GM18520 (cell line): Measurements from ENCODE around the gene RASGRF1.
"Not testable (repeated sequence)": the region's sequence is repeated elsewhere in the genome, so short reads cannot be mapped to it uniquely, and the experiment has no call there.

Experiments used
- ATAC-seq: cut with Tn5 transposase; IDR thresholded peaks from one replicate; pipeline ENCODE4 v1.9.1; 2021; ENCODE audit not compliant: unreplicated experiment

The RASGRF1 gene

GRCh38 chr15:78933187-78933822 lies 157.3 kb downstream of the RASGRF1 start:
- no peak for ATAC-seq

- ATAC-seq, result no peak
Measured at GRCh38 chr15:78932258-78932808, 158.2 kb downstream of the RASGRF1 start.

- ATAC-seq, result no peak
Measured at GRCh38 chr15:78931439-78932257, 158.9 kb downstream of the RASGRF1 start.

DNA sequence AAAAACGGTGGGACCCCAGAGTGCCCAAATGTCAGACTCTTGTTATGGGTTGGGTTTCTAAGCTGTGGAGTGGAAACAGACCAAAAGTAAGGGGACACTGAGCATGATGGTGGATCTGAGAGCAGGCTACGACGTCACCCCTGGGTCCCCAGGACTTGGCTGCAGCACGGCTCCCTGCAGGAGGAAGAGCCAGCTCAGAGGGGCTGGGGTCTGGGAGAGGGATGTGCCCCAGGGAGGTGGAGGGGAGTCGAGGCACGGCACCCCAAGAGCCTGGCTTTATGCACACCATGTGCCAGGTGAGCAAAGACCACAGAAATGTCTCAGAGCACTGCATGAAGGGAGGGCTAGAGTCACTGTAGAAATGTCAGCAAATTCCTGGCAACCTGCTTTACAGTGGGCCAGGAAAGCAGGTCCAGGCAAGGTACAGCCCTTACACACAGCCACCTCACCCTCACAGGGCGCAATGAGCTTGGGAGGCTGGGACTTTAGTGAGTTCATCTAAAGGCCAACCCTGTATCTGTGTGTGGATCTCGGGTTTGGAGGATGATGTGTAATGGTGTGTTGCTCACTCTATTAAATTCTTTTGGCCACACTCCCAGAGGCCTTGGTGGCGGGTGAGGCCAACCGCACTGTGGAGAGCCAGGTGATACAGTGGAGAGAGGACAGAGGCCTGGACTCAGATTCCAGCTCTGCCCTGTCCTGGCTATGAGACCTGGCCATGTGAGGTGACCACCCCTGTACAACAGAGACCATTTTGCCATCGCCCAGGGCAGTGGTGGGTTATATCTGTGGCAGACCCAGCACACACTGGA lies 159.8 kb downstream of the RASGRF1 start:
- ATAC-seq, result no peak

GRCh38 chr15:78929536-78930264 lies 160.9 kb downstream of the RASGRF1 start:
- ATAC-seq, result no peak

GRCh38 chr15:78928616-78929093 lies 161.9 kb downstream of the RASGRF1 start:
- no peak for ATAC-seq

DNA sequence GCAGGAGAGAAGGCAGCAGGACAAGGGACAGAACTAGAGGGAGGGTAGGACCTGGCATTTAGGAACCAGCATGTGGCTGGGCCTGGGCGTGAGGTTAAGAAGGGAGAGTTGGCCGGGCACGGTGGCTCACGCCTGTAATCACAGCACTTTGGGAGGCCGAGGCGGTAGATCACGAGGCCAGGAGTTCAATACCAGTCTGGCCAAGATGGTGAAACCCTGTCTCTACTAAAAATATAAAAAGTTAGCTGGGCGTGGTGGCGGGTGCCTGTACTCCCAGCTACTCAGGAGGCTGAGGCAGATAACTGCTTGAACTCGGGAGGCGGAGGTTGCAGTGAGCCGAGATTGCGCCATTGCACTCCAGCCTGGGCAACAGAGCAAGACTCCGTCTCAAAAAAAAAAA lies 162.4 kb downstream of the RASGRF1 start:
- ATAC-seq, result not testable (repeated sequence)

DNA sequence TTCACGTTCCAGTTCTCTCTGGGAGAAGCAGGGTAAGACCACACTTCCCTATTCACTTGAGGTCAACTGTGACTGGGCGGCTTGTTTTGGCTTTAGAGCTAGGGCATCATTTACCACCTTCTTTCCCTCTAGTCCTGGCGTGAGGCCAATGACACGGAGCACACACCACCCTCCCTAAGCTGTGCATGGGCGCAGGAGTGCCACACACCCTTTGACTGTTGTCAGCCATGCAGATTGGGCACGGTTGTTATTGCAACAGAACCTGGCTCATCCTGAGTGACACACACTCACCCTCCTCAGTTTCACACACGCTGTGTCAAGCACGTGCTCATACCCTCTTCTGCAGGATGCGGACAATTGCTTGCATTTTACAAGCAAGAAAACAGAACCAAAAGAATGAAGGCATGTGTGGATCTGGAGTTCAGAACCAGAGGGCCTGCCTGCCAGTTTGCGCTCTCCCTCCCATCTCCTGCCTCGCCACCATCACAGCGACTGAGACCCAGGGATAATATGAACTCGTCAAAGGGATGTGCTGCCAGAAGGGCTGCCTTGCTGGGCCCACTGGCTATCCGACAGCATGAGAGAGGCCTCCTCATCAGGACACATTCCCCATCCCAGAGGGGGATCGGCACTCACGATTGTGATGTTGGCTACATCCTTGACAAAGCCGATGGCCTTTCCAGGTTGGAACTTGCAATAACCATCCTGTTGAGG lies 163.3 kb downstream of the RASGRF1 start:
- no peak for ATAC-seq

- ATAC-seq, result no peak
Measured at GRCh38 chr15:78925956-78926743, 164.4 kb downstream of the RASGRF1 start.

- ATAC-seq, result no peak
Measured at GRCh38 chr15:78925076-78925624, 165.4 kb downstream of the RASGRF1 start.

- no peak for ATAC-seq
Measured at GRCh38 chr15:78923480-78924360, 166.9 kb downstream of the RASGRF1 start.

DNA sequence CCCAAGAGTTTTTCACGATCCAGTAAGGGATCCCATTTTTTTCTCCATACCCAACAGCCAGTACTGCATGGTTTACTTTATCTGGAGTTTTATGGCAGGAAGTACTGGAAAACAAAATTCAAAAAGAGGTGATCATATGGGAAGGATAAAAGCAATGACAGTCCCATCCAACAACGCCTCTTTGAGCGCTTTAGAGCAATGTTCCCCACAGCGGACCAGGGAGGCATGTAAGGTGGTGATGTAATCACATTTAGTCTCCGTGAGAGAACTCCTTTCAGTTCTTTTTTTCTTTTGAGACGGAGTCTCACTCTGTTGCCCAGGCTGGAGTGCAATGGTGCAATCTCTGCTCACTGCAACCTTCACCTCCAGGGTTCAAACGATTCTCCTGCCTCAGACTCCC lies 167.6 kb downstream of the RASGRF1 start:
- ATAC-seq, result no peak

GRCh38 chr15:78922527-78922926 lies 168.1 kb downstream of the RASGRF1 start:
- ATAC-seq, result no peak

- ATAC-seq, result no peak
Measured at GRCh38 chr15:78921940-78922339, 168.6 kb downstream of the RASGRF1 start.

DNA sequence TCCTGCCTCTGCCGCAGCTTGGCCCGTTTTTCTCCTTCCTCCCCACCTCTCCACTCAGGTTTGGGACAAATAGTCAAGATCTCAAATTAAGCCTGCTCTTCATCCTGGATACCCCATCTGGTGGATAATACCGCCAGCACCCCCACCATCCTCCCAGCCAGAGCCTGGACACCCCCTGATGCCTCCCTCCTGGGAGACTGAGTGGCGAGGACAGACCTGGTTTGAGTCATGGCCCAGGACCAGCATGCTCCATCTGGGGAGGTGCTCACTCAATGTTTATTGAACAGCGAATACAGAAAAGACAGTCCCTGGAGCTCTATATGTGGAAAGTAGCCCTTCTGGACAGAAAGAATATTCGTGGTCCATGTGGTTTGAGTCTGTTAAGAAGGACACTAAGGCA lies 169.1 kb downstream of the RASGRF1 start:
- no peak for ATAC-seq

GRCh38 chr15:78917888-78918287 lies 172.7 kb downstream of the RASGRF1 start:
- ATAC-seq, result no peak

- no peak for ATAC-seq
Measured at GRCh38 chr15:78916088-78916487, 174.5 kb downstream of the RASGRF1 start.
